GM12872 (cell line): ENCODE results near the gene ECHDC1.

ENCODE experiments used
- CTCF ChIP-seq: IDR thresholded peaks from 3 replicates; pipeline ENCODE4 v1.5.1; 2011; ENCODE audit warnings: low read depth, mild to moderate bottlenecking, low read length, moderate library complexity; ENCODE audit not compliant: insufficient read depth

The ECHDC1 gene

DNA sequence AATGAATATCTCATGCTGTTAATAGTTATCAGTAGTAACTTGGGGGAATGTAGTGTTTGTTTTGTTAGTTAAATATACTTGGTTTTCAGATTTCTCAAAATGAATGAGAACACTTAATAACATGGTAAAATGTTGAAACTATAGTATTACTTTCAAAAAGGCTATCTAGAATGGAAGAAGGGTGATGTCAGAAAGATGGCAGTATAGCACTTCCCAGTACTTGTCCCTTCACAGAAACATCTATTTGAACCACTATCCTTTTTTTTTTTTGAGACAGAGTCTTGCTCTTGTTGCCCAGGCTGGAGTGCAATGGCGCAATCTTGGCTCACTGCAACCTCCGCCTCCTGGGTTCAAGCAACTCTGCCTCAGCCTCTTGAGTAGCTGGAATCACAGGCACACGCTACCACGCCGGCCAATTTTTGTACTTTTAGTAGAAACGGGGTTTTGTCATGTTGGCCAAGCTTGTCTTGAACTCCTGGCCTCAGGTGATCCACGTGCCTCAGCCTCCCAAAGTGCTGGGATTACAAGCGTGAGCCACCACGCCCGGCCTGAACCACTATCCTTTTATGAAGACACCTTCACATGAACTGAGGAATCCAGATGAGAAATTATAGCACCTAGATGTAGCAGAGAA lies 4.7 kb upstream of the ECHDC1 start:
- TF ChIP-seq CTCF, result no peak

DNA sequence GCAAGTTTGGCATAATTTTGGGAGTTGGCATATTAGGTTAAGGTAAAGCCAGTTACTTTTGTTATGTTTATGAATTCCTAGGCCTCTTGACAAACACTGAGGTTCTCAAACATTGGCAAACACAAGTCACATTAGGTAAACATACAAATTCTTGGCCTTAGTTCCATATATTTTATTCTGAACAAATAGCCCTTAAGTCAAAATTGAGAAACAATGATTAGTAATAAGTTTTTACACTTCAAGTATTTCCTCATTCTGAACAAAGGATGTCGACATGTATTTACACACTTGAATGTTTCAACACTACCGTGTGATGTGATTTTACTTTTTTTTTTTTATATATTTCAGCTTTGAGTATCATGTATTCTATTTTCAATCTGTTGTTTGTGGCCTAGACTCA lies 3.8 kb upstream of the ECHDC1 start:
- TF ChIP-seq CTCF, result no peak

DNA sequence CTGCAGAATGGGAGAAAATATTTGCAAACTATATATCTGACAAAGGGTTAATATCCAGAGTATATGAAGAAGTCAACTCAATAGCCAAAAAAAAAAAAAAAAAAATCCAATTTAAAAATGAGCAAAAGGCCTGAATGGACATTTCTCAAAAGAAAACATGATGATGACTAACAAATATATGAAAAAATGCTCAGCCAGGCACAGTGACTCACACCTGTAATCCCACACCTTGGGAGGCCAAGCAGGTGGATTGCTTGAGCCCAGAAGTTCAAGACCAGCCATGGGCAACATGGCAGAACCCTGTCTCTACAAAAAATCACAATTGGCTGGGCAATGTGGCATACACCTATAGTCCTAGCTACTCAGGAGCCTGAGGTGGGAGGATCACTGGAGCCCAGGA lies 2.1 kb upstream of the ECHDC1 start:
- TF ChIP-seq CTCF, result no peak

DNA sequence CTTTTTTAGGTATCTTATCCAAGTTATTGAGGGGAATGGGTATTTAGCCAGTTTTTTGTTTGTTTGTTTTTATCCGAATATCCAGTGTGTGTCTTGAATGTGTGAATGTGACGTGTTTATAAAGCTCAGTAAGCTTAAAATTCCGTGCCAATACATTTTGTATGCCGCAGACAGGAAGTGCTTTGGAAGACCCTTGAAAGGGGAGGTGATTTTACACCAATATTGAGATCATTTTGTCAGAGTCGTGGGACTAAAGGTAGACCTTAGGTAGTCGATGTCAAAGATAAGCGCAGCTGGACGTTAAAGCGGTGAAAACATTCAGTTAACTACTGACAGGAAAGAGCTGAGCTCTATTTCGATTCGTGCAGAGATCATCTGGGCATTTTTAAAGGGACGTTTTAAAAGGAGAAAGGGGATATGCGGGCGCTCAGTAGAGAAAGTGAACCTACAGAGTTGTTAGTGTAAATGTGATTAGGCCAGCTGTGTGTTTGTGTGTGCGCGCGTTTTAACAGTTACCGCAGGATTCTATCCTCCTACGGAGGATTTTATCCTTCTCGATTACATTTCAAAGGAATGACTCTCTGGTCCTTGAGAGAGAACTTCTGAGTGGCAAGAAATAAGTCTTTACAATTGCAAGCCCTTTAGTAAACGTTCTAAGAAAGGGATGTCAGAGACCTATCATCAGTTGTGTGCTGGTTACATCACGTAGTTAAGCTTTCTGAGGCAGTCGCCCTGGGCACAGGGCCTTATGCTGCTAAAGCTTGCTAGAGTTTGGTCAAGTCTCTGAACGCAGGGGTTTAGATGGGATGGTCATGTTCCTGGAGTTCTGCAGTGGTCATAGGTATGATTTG lies 625 bp upstream of the ECHDC1 start:
- no peak for TF ChIP-seq CTCF

DNA sequence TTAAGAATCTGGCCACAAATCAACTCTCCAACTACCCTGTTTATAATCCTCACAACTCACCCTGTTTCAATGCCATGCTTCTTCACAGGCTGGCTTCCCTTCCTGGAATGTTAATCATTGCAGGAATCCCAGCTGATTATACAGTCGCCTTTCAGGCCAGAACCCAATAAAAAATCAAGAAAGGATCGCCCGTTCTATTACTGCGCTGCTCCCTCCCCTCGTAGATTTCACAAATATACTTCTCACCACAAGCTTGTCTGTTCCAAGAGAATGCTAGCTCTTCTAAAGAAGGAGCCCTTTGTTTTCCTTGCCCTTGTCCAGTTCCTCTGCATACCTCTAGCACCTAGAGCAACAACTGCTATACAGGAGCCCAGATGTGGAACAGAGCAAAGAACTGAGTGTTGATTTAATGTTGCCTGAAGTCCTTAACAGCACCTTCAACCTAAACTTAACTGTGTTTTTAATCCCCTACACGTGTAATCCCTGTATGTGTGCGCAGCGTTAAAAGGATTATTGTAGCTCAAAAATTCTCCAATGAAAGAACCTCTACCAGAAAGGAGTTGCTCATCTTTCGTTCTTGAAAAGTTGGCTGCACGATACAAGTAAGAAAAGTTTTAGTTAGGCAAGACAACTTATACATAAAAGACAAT lies 988 bp downstream of the ECHDC1 start:
- no peak for TF ChIP-seq CTCF

DNA sequence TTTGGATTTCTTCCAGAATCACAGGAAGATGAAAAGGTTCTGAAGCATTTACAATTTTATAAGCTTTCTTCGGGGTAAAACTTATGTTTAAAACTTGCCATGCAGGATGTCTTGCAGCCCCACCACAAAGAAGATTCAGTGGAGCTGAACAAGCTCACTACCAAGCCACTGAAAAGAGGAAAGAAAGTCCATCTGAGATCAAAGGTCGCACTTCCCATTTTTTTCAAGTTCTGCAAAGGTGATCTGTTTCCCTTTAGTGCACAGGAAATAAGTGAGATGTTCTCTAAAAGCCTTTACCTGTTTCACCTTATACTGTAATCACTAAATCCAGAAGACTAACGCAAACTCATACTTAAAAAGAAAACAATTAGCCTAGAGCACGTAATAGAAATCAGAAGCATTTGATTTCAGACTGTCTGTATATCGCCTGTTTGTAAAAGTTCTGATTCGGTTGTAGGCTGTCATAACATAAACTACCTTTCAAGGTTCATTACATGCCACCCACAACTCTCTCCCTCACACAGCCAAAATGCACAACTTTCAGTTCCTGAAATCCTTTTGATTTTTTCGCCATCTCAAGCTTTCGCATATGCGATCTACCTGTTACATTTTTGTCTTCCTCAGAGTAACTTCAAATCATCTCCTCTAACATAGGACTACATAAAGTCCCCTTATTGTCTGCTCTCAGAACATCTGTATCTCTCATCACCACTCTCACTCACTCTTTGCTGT lies 1.8 kb downstream of the ECHDC1 start:
- TF ChIP-seq CTCF, result no peak

- no peak for TF ChIP-seq CTCF
These were observed 3.2 kb downstream of the ECHDC1 start for GRCh38 chr6:127340171-127340570.
